GM21390 (cell line): ENCODE data around the gene TXNDC11.

ENCODE experiments used
- ATAC-seq: cut with Tn5 transposase; IDR thresholded peaks from one replicate; pipeline ENCODE4 v1.9.1; 2021; ENCODE audit not compliant: unreplicated experiment

TXNDC11 gene

GRCh38 chr16:11662582-11662981 lies 80.1 kb downstream of the TXNDC11 start:
- ATAC-seq = no peak

- no peak for ATAC-seq
Measured at GRCh38 chr16:11660565-11660964, 82.1 kb downstream of the TXNDC11 start.

- no peak for ATAC-seq
Measured at GRCh38 chr16:11658896-11659708, 83.6 kb downstream of the TXNDC11 start.

- ATAC-seq = no peak
Measured at GRCh38 chr16:11657556-11657955, 85.1 kb downstream of the TXNDC11 start.

GRCh38 chr16:11655655-11656054 lies 87.0 kb downstream of the TXNDC11 start:
- ATAC-seq = no peak

- no peak for ATAC-seq
Measured at GRCh38 chr16:11651796-11652195, 90.9 kb downstream of the TXNDC11 start.

GRCh38 chr16:11650641-11651591 lies 91.7 kb downstream of the TXNDC11 start:
- ATAC-seq = no peak

- ATAC-seq = no peak
Measured at GRCh38 chr16:11649276-11649675, 93.4 kb downstream of the TXNDC11 start.

- ATAC-seq = no peak
Measured at GRCh38 chr16:11642765-11643116, 99.9 kb downstream of the TXNDC11 start.

GRCh38 chr16:11640987-11641817 lies 101.5 kb downstream of the TXNDC11 start:
- no peak for ATAC-seq

- ATAC-seq = no peak
Measured at GRCh38 chr16:11639925-11640899, 102.4 kb downstream of the TXNDC11 start.

GRCh38 chr16:11639008-11639562 lies 103.6 kb downstream of the TXNDC11 start:
- no peak for ATAC-seq

GRCh38 chr16:11638140-11638539 lies 104.5 kb downstream of the TXNDC11 start:
- no peak for ATAC-seq

GRCh38 chr16:11637320-11637719 lies 105.3 kb downstream of the TXNDC11 start:
- ATAC-seq = no peak

GRCh38 chr16:11636172-11636721 lies 106.4 kb downstream of the TXNDC11 start:
- ATAC-seq = no peak

- ATAC-seq = no peak
Measured at GRCh38 chr16:11635679-11636171, 106.9 kb downstream of the TXNDC11 start.

- no peak for ATAC-seq
Measured at GRCh38 chr16:11635113-11635652, 107.5 kb downstream of the TXNDC11 start.

- no peak for ATAC-seq
Measured at GRCh38 chr16:11634312-11634711, 108.3 kb downstream of the TXNDC11 start.

GRCh38 chr16:11633113-11633512 lies 109.5 kb downstream of the TXNDC11 start:
- no peak for ATAC-seq
